ENCODE data around the gene CACNA1H.
"Not testable (repeated sequence)": the region's sequence is repeated elsewhere in the genome, so short reads cannot be mapped to it uniquely, and the experiment has no call there.

Gene CACNA1H

GRCh38 chr16:1176280-1176897, 23.5 kb downstream of the CACNA1H start:
- no peak for DNase-seq

GRCh38 chr16:1177053-1177452, 24.1 kb downstream of the CACNA1H start:
- no peak for DNase-seq

- no peak for DNase-seq
Measured at GRCh38 chr16:1177750-1178149, 24.8 kb downstream of the CACNA1H start.

- no peak for DNase-seq
Measured at GRCh38 chr16:1178295-1178910, 25.5 kb downstream of the CACNA1H start.

GRCh38 chr16:1180549-1181403, 27.9 kb downstream of the CACNA1H start:
- no peak for DNase-seq

GRCh38 chr16:1181404-1182315, 28.8 kb downstream of the CACNA1H start:
- no peak for DNase-seq

- no peak for DNase-seq
Measured at GRCh38 chr16:1182316-1182671, 29.4 kb downstream of the CACNA1H start.

- DNase-seq, result no peak
Measured at GRCh38 chr16:1182950-1183907, 30.3 kb downstream of the CACNA1H start.

- no peak for DNase-seq
Measured at GRCh38 chr16:1184156-1184868, 31.4 kb downstream of the CACNA1H start.

GRCh38 chr16:1184980-1185379, 32.1 kb downstream of the CACNA1H start:
- DNase-seq, result no peak

GRCh38 chr16:1185460-1186207, 32.7 kb downstream of the CACNA1H start:
- DNase-seq, result not testable (repeated sequence)

- peak; percentile 28 for DNase-seq
Measured at GRCh38 chr16:1188432-1189189, 35.7 kb downstream of the CACNA1H start.

GRCh38 chr16:1189455-1189854, 36.5 kb downstream of the CACNA1H start:
- no peak for DNase-seq

GRCh38 chr16:1190789-1191188, 37.9 kb downstream of the CACNA1H start:
- not testable (repeated sequence) for DNase-seq

- DNase-seq, result no peak
Measured at GRCh38 chr16:1192384-1193073, 39.6 kb downstream of the CACNA1H start.

- DNase-seq, result no peak
Measured at GRCh38 chr16:1193143-1193824, 40.4 kb downstream of the CACNA1H start.

- DNase-seq, result no peak
Measured at GRCh38 chr16:1193825-1194581, 41.1 kb downstream of the CACNA1H start.

Data from stimulated activated CD4-positive, alpha-beta T cell treated with anti-CD3 and anti-CD28 coated beads, Interleukin-1b, Interleukin-23, amount 100 ng/mL, for 48 hours (primary cell).